Right cardiac atrium (tissue), 5 donors: ENCODE measurements around the gene CBR4. TPM values are rescaled to one million over a fixed set of nuclear protein-coding genes. Genes with fewer than 3 reads are reported as not detected.

Source experiments
- ATAC-seq, 2 donors: fragments of 200-7000 bp; cut with Tn5 transposase; one replicate each; pipeline versions ENCODE4 v1.8.0 to v1.9.1; 2020; ENCODE audit warnings: moderate library complexity in 2 of 2, mild to moderate bottlenecking in 1 of 2
- DNase-seq, 3 donors: peaks; one replicate each; pipeline ENCODE4 v3.0.0-alpha.2; 2020
- H3K27ac ChIP-seq: one replicate; pipeline ENCODE4 v1.5.1; 2013; ENCODE audit warnings: mild to moderate bottlenecking, low read length, control low read depth, moderate library complexity
- H3K27me3 ChIP-seq: one replicate; pipeline ENCODE4 v1.6.1; 2013; ENCODE audit not compliant: control insufficient read depth, insufficient read depth
- H3K4me1 ChIP-seq: one replicate; pipeline ENCODE4 v1.6.1; 2013; ENCODE audit warnings: low read length; ENCODE audit not compliant: control insufficient read depth, insufficient read depth
- H3K4me3 ChIP-seq: one replicate; pipeline ENCODE4 v1.5.1; 2013; ENCODE audit warnings: low read length, control low read depth
- H3K9me3 ChIP-seq: one replicate; pipeline ENCODE4 v1.6.1; 2013; ENCODE audit warnings: low read length; ENCODE audit not compliant: control insufficient read depth
- WGBS: extraction: QIAGEN DNeasy Blood & Tissue Kit; methylation state at CpG from one replicate; pipeline ENCODE4 v1.1.7; 2013; 5-methylcytosine and 5-hydroxymethylcytosine counted together
- intact Hi-C, 4 donors: fragments of 100-400 bp; cut with DNase I; formaldehyde crosslinking; loops; one replicate each; pipeline versions ENCODE4 v1.11.0 to v1.14.0; 2022 to 2023
- polyA plus RNA-seq: library from polyadenylated mRNA; stranded (reverse); fragments of 200-250 nt; gene quantifications from one replicate; pipeline ENCODE4 v1.2.3, GENCODE V29; 2013
- total RNA-seq, 4 donors: library from RNA; stranded (reverse); fragmentation: NEBNext Ultra II Directional; extraction: Animal tissue kit (Norgen Biotek cat#: 25700); gene quantifications; one replicate each; pipeline ENCODE4 v1.2.1, GENCODE V29; 2021
- donor health status: healthy with polysubstance abuse.
- donor health status: DM: no; HTN: yes; CAD: no.
- donor health status: DM: no; HTN: no; CAD: no.
- donor health status: DM: no; HTN: yes; CAD: no; lungs with severe emphysema.
- donor health status: DM: yes; HTN: yes; CAD: no.

Gene CBR4
- total and polyA plus RNA-seq, 5 donors: 14.1 to 19.7 (median 17.4) TPM

DNA sequence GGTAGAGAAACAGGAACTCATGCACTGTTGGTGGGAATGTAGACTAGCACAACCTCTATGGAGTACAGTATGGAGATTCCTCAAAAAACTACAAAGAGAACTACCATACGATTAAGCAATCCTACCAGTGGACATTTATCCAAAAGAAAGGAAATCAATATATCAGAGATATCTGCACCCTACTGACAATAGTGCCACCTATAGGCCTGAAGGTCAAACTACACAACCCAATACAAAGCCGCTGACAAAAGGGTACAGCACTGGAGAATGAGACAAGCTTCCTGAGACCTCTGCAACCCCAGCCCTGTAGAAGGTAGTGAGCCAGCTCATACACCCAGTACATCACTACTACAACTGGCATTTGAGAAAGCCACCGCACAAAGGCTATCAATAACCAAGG lies 67.1 kb downstream of the CBR4 start:
- H3K4me3 ChIP-seq: no peak overlapping the region
- H3K27me3 ChIP-seq: no peaks in the 10 kb centered on the region
- H3K9me3 ChIP-seq: no peaks in the 10 kb centered on the region
- WGBS: 84% methylated on average over 3 of the region's 3 CpGs
- intact Hi-C loops: no loop called here
- no peak for DNase-seq
- ATAC-seq: no peak
- H3K27ac ChIP-seq: no peak overlapping the region
- H3K4me1 ChIP-seq: no peaks in the 10 kb centered on the region
